Measurements from ENCODE around the gene ZBTB5. TPM values are rescaled to one million over a fixed set of nuclear protein-coding genes. Genes with fewer than 3 reads are reported as not detected.

The ZBTB5 gene
- total and polyA plus RNA-seq, 2 of the 13 experiments (the other 11 are each of a cell fraction or from before 2014, with no cell fraction given) = 12.5 to 20.5 TPM

DNA sequence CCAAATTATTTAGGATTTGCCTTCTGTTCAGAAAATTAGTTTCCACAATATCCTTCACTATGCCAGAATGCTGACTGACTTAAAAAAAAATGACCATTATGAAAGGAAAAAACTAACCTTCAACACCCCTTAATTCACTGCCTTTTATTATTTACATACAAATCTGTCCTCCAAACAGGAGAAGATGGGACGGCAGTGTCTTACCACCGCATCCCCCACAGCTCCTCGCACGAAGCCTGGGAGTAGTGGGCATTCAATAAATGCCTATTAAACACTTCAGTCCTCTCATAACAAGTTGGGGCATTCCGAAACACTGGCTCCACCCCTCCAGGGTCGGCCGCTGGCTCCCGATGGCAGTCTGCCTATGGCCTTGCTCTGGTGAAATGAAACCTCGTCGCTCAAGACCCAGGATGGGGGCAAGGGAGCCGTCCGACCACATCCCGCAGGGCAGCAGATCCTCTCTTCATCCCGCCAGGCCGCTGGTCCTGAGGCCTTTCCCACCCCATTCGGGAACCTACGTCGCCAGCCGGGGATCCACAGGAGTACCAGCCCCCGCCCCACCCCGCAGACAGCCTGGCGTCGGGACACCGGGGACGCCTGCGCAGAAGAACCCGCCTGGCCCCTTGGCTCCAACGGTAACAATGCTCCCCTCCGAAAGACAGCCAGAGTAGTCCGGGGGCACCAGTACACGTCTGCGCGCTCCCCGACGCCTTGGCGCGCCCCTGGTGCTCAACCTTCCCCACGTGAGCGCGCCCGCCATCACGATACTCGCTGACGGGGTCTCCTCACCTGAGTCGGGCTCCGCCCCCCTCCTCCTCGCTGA lies 613 bp downstream of the ZBTB5 start (continued):
- TF ChIP-seq POLR2G (IDR thresholded peaks at IDR 0.05; ENCODE audit: low read depth, low read length) (peak; percentile 66; the same call in 1 of the 2 replicates), KLF16 (CRISPR knock-in tag; IDR thresholded peaks at IDR 0.05) (peak in 1 of 2 experiments; percentile 50; a peak in 1 of 4 replicates), ZNF598 (CRISPR knock-in tag; IDR thresholded peaks at IDR 0.05; ENCODE audit: borderline replicate concordance) (0 out of 2 replicates have a peak, but pooled peaks have one; percentile 28), ZNF451 (CRISPR knock-in tag; IDR thresholded peaks at IDR 0.05) (peak; percentile 70; the same call in 1 of the 2 replicates), KLF13 (CRISPR knock-in tag; IDR thresholded peaks at IDR 0.05) (peak; percentile 34; the same call in 1 of the 2 replicates), CENPT (CRISPR knock-in tag; IDR thresholded peaks at IDR 0.05; ENCODE audit: low read depth) (0 out of 2 replicates have a peak, but pooled peaks have one; percentile 57), FOXJ3 (CRISPR knock-in tag; IDR thresholded peaks at IDR 0.05; ENCODE audit: borderline replicate concordance) (0 out of 2 replicates have a peak, but pooled peaks have one; percentile 23), KMT2B (CRISPR knock-in tag; IDR thresholded peaks at IDR 0.05) (0 out of 2 replicates have a peak, but pooled peaks have one; percentile 64), RFXAP (CRISPR knock-in tag; IDR thresholded peaks at IDR 0.05; ENCODE audit: borderline replicate concordance) (0 out of 2 replicates have a peak, but pooled peaks have one; percentile 49), ZNF770 (CRISPR knock-in tag; IDR thresholded peaks at IDR 0.05) (0 out of 2 replicates have a peak, but pooled peaks have one; percentile 10), FOSL2 (CRISPR knock-in tag; IDR thresholded peaks at IDR 0.05) (peak; percentile 12; the same call in 1 of the 2 replicates), ZFX (CRISPR knock-in tag; IDR thresholded peaks at IDR 0.05; ENCODE audit: low read depth) (peak; percentile 74), ZNF737 (CRISPR knock-in tag; IDR thresholded peaks at IDR 0.05; ENCODE audit: borderline replicate concordance) (0 out of 2 replicates have a peak, but pooled peaks have one; percentile 81), HMGXB3 (CRISPR knock-in tag; IDR thresholded peaks at IDR 0.05; ENCODE audit: borderline replicate concordance) (no peak), CREB3 (CRISPR knock-in tag; IDR thresholded peaks at IDR 0.05) (0 out of 2 replicates have a peak, but pooled peaks have one; percentile 63), ATF7-NPFF (CRISPR knock-in tag; IDR thresholded peaks at IDR 0.05; ENCODE audit: low read depth) (no peak)
- TF ChIP-seq, protein P1, sequence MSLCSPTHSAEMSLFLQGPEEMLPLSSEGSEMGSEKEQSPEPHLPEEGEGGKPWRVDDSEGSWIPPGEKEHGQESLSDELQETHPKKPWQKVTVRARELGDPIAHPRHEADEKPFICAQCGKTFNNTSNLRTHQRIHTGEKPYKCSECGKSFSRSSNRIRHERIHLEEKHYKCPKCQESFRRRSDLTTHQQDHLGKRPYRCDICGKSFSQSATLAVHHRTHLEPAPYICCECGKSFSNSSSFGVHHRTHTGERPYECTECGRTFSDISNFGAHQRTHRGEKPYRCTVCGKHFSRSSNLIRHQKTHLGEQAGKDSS (CRISPR knock-in tag; IDR thresholded peaks at IDR 0.05; ENCODE audit: borderline replicate concordance, low read depth) = peak; percentile 42; the same call in 1 of the 2 replicates

All from HepG2 (cell line).